Sigmoid colon (tissue), 7 donors: Measurements from ENCODE around the gene NXN. TPM values are rescaled to one million over a fixed set of nuclear protein-coding genes. Genes with fewer than 3 reads are reported as not detected.
"Not testable (repeated sequence)": the region's sequence is repeated elsewhere in the genome, so short reads cannot be mapped to it uniquely, and the experiment has no call there.

Experiments
- DNase-seq: peaks from one replicate; pipeline ENCODE4 v3.0.0-alpha.2; 2019
- H3K27ac ChIP-seq, 4 donors: fragments of 200-600 bp; sonication (generic); one replicate each; pipeline ENCODE4 v1.5.1; 2016 to 2019; ENCODE audit warnings: mild to moderate bottlenecking in 1 of 4
- H3K27me3 ChIP-seq, 3 donors: fragments of 200-600 bp; sonication (generic); one replicate each; pipeline ENCODE4 v1.5.1; 2019; ENCODE audit warnings: mild to moderate bottlenecking in 1 of 3
- H3K36me3 ChIP-seq, 4 donors: fragments of 200-600 bp; sonication (generic); one replicate each; pipeline ENCODE4 v1.5.1; 2016 to 2019
- H3K4me1 ChIP-seq, 4 donors: fragments of 200-600 bp; sonication (generic); one replicate each; pipeline ENCODE4 v1.5.1; 2017 to 2019
- H3K4me3 ChIP-seq, 4 donors: fragments of 200-600 bp; sonication (generic); one replicate each; pipeline ENCODE4 v1.5.1; 2017 to 2019; ENCODE audit warnings: mild to moderate bottlenecking in 2 of 4, moderate library complexity in 1 of 4
- H3K9me3 ChIP-seq, 4 donors: fragments of 200-600 bp in 3 of 4; sonication (generic) in 3 of 4; one replicate each; pipeline versions ENCODE4 v1.5.1 to v1.6.1; 2013 to 2019
- CTCF ChIP-seq, 4 experiments: fragments of 450-650 bp in 3 of 4; fragments of 200-600 bp in 1 of 4; IDR thresholded peaks; one replicate each; pipeline ENCODE4 v1.5.1; 2016 to 2019; ENCODE audit warnings: antibody characterized with exemption in 4 of 4, mild to moderate bottlenecking in 3 of 4, moderate library complexity in 2 of 4
- EP300 ChIP-seq, 4 donors: sonication (generic); formaldehyde crosslinking; IDR thresholded peaks; one replicate each; pipeline ENCODE4 v1.6.1; 2017; ENCODE audit warnings: antibody characterized with exemption in 4 of 4
- POLR2A ChIP-seq, 2 donors: fragments of 450-650 bp; IDR thresholded peaks; one replicate each; pipeline ENCODE4 v1.6.1; 2016; ENCODE audit warnings: antibody characterized with exemption in 2 of 2, mild to moderate bottlenecking in 2 of 2, moderate library complexity in 2 of 2
- POLR2AphosphoS5 ChIP-seq, 4 donors: sonication (generic); formaldehyde crosslinking; IDR thresholded peaks; one replicate each; pipeline ENCODE4 v1.6.1; 2017; ENCODE audit warnings: antibody characterized with exemption in 4 of 4
- WGBS, 2 donors: extraction: QIAGEN DNeasy Blood & Tissue Kit; methylation state at CpG; one replicate each; pipeline ENCODE4 v1.1.7; 2013; 5-methylcytosine and 5-hydroxymethylcytosine counted together
- intact Hi-C: fragments of 100-400 bp; cut with DNase I; formaldehyde crosslinking; loops from one replicate; pipeline ENCODE4 v1.15.1; 2023
- polyA plus RNA-seq, 3 donors: library from polyadenylated mRNA; stranded (reverse); fragments of 200-250 nt; gene quantifications; one replicate each; pipeline ENCODE4 v1.2.3, GENCODE V29; 2013
- total RNA-seq, 4 donors: library from RNA; depleted of rRNA; stranded (reverse); fragments of >200 nt; gene quantifications; one replicate each; pipeline ENCODE4 v1.1.0, GENCODE V29; 2016
- donor health status: healthy with polysubstance abuse.
- donor health status: Bipolar disorder and iron deficiency.
- donor health status: healthy.

NXN gene
- total and polyA plus RNA-seq, 7 donors: 1.4 to 75.9 (median 50.4) TPM

- H3K27me3 ChIP-seq: no peaks in the 10 kb centered on the region
- WGBS, 2 donors: 55 to 57% methylated on average over 30 of the region's 30 CpGs
- TF ChIP-seq POLR2A (IDR thresholded peaks at IDR 0.05) (no peak), EP300 (IDR thresholded peaks at IDR 0.05) (peak in 1 of 4 donors; percentile 6), CTCF (IDR thresholded peaks at IDR 0.05) (no peak), POLR2AphosphoS5 (IDR thresholded peaks at IDR 0.05) (peak; percentile 20 to 72 (median 58))
- DNase-seq: peak; percentile 89
- peak overlapping the region; percentile 84 to 95 (median 90) for H3K27ac ChIP-seq
- H3K4me1 ChIP-seq: peaks cover 0 to 78% (median 71%) of the 10 kb centered on the region in 4 donors
- H3K9me3 ChIP-seq: no peaks in the 10 kb centered on the region
- no peaks in the 10 kb centered on the region for H3K36me3 ChIP-seq
- intact Hi-C loops: no loop called here
- H3K4me3 ChIP-seq: peak overlapping the region in 3 of 4 donors; percentile 0 to 21 (median 13)
These were observed 109.7 kb downstream of the NXN start for GRCh38 chr17:869567-870525.

- no peak for TF ChIP-seq POLR2A (IDR thresholded peaks at IDR 0.05)
- no peak for TF ChIP-seq CTCF (IDR thresholded peaks at IDR 0.05)
- peak; percentile 62 to 78 (median 68) for TF ChIP-seq POLR2AphosphoS5 (IDR thresholded peaks at IDR 0.05)
- peak in 1 of 4 donors; percentile 77 for TF ChIP-seq EP300 (IDR thresholded peaks at IDR 0.05)
- Histone ChIP-seq H3K4me3 (peak overlapping the region in 3 of 4 donors; percentile 0 to 21 (median 13)), H3K4me1 (peaks cover 0 to 86% (median 77%) of the 10 kb centered on the region in 4 donors), H3K36me3 (no peaks in the 10 kb centered on the region), H3K27ac (peak overlapping the region; percentile 84 to 95 (median 90)), H3K9me3 (no peaks in the 10 kb centered on the region), H3K27me3 (no peaks in the 10 kb centered on the region)
- 64 to 68% methylated on average over 7 of the region's 7 CpGs for WGBS, 2 donors
- intact Hi-C loops: no loop called here
- peak; percentile 94 for DNase-seq
These were observed 110.5 kb downstream of the NXN start for GRCh38 chr17:869086-869485.

- H3K9me3 ChIP-seq: no peaks in the 10 kb centered on the region
- H3K4me1 ChIP-seq: peaks cover 0 to 95% (median 86%) of the 10 kb centered on the region in 4 donors
- H3K27me3 ChIP-seq: no peaks in the 10 kb centered on the region
- H3K4me3 ChIP-seq: no peak overlapping the region
- 70 to 84% methylated on average over 13 of the region's 13 CpGs for WGBS, 2 donors
- TF ChIP-seq POLR2AphosphoS5 (IDR thresholded peaks at IDR 0.05): peak in 1 of 4 donors; percentile 31
- TF ChIP-seq EP300 (IDR thresholded peaks at IDR 0.05): peak in 1 of 4 donors; percentile 15
- TF ChIP-seq CTCF (IDR thresholded peaks at IDR 0.05): no peak
- TF ChIP-seq POLR2A (IDR thresholded peaks at IDR 0.05): no peak
- H3K36me3 ChIP-seq: peaks cover 0 to 6% (median 0%) of the 10 kb centered on the region in 4 donors
- peak overlapping the region; percentile 84 to 95 (median 90) for H3K27ac ChIP-seq
- no peak for DNase-seq
- intact Hi-C loops: no loop called here
These were observed 111.6 kb downstream of the NXN start for GRCh38 chr17:867896-868489.

- 86 to 92% methylated on average over 8 of the region's 10 CpGs for WGBS, 2 donors
- H3K4me1 ChIP-seq: peaks cover 0 to 95% (median 86%) of the 10 kb centered on the region in 4 donors
These were observed 112.3 kb downstream of the NXN start for GRCh38 chr17:867238-867637.

More at GRCh38 chr17:867238-867637, 112.3 kb downstream of the NXN start:
- H3K4me3 ChIP-seq, H3K9me3 ChIP-seq, H3K36me3 ChIP-seq, intact Hi-C loops, DNase-seq, H3K27me3 ChIP-seq: not testable (repeated sequence)
- H3K27ac ChIP-seq: peak overlapping the region; percentile 84 to 95 (median 90)
